CD14-positive monocyte (primary cell): ENCODE results near the gene NDUFAB1. TPM values are rescaled to one million over a fixed set of nuclear protein-coding genes. Genes with fewer than 3 reads are reported as not detected.
"Not testable (repeated sequence)": the region's sequence is repeated elsewhere in the genome, so short reads cannot be mapped to it uniquely, and the experiment has no call there.

Experiments used
- DNase-seq, 3 donors: peaks; one replicate each; pipeline ENCODE4 v3.0.0-alpha.2; 2011 to 2022
- H2AFZ ChIP-seq: 2 replicates; pipeline ENCODE4 v1.6.0; 2012; ENCODE audit warnings: mild to moderate bottlenecking, low read depth, low read length, inconsistent platforms; ENCODE audit not compliant: insufficient read depth, poor library complexity, severe bottlenecking
- H3K27ac ChIP-seq, 2 donors: 1 replicate in 1 of 2; 2 replicates in 1 of 2; pipeline ENCODE4 v1.5.1; 2012 to 2013; ENCODE audit warnings: low read length in 2 of 2, control low read depth in 1 of 2, inconsistent platforms in 1 of 2, low read depth in 1 of 2, mild to moderate bottlenecking in 1 of 2
- H3K27me3 ChIP-seq, 2 donors: one replicate each; pipeline versions ENCODE4 v1.6.0 to v1.6.1; 2011 to 2013; ENCODE audit warnings: low read length in 2 of 2; ENCODE audit not compliant: control insufficient read depth in 2 of 2, insufficient read depth in 2 of 2
- H3K36me3 ChIP-seq, 2 donors: replicated peaks in 1 of 2; 1 replicate in 1 of 2; 2 replicates in 1 of 2; pipeline versions ENCODE4 v1.5.1 to v1.6.1; 2012 to 2013; ENCODE audit warnings: low read length in 2 of 2, control low read depth in 1 of 2, inconsistent platforms in 1 of 2, mild to moderate bottlenecking in 1 of 2; ENCODE audit not compliant: insufficient read depth in 2 of 2, control insufficient read depth in 1 of 2
- H3K4me1 ChIP-seq, 2 donors: 1 replicate in 1 of 2; 2 replicates in 1 of 2; pipeline versions ENCODE4 v1.5.1 to v1.6.1; 2012 to 2013; ENCODE audit warnings: low read length in 2 of 2, control low read depth in 1 of 2, inconsistent platforms in 1 of 2, mild to moderate bottlenecking in 1 of 2, moderate library complexity in 1 of 2; ENCODE audit not compliant: insufficient read depth in 2 of 2, control insufficient read depth in 1 of 2
- H3K4me2 ChIP-seq: replicated peaks from 2 replicates; pipeline ENCODE3; 2012; ENCODE audit warnings: low read length, moderate library complexity, mild to moderate bottlenecking; ENCODE audit not compliant: poor library complexity, severe bottlenecking; ENCODE audit errors: extremely low read depth
- H3K4me3 ChIP-seq, 3 experiments: fragments of 200-600 bp in 1 of 3; sonication (generic) in 1 of 3; replicated peaks in 1 of 3; 1 replicate in 2 of 3; 2 replicates in 1 of 3; pipeline ENCODE4 v1.5.1; 2011 to 2013; ENCODE audit warnings: low read length in 3 of 3, mild to moderate bottlenecking in 3 of 3, control low read depth in 2 of 3, low read depth in 2 of 3, inconsistent platforms in 1 of 3, moderate library complexity in 1 of 3
- H3K79me2 ChIP-seq: 2 replicates; pipeline ENCODE4 v1.6.0; 2012; ENCODE audit warnings: mild to moderate bottlenecking, control low read depth, inconsistent platforms, low read length, moderate library complexity; ENCODE audit not compliant: insufficient read depth
- H3K9ac ChIP-seq: 2 replicates; pipeline ENCODE4 v1.6.0; 2017; ENCODE audit warnings: low read length, mild to moderate bottlenecking; ENCODE audit not compliant: insufficient read depth, poor library complexity, severe bottlenecking
- H3K9me3 ChIP-seq, 2 donors: replicated peaks in 1 of 2; 1 replicate in 1 of 2; 2 replicates in 1 of 2; pipeline versions ENCODE4 v1.5.1 to v1.6.1; 2012 to 2013; ENCODE audit warnings: low read length in 2 of 2, control low read depth in 1 of 2; ENCODE audit not compliant: control insufficient read depth in 1 of 2, insufficient read depth in 1 of 2
- H4K20me1 ChIP-seq: 2 replicates; pipeline ENCODE4 v1.6.0; 2012; ENCODE audit warnings: mild to moderate bottlenecking, low read length, control low read depth, moderate library complexity; ENCODE audit not compliant: insufficient read depth
- H3K27ac Mint-ChIP-seq, 7 donors: one replicate each; pipeline ENCODE4 v1.8.0; 2020; ENCODE audit warnings: mild to moderate bottlenecking in 7 of 7, mixed read lengths in 7 of 7, moderate library complexity in 6 of 7, inconsistent platforms in 2 of 7
- H3K27me3 Mint-ChIP-seq, 3 donors: one replicate each; pipeline ENCODE4 v1.8.0; 2021 to 2022; ENCODE audit warnings: low read depth in 3 of 3, mild to moderate bottlenecking in 3 of 3, mixed read lengths in 3 of 3, moderate library complexity in 3 of 3, inconsistent platforms in 1 of 3
- H3K36me3 Mint-ChIP-seq, 2 donors: one replicate each; pipeline ENCODE4 v1.8.0; 2020; ENCODE audit warnings: mixed read lengths in 2 of 2, inconsistent platforms in 1 of 2, mild to moderate bottlenecking in 1 of 2
- H3K4me1 Mint-ChIP-seq: one replicate; pipeline ENCODE4 v1.8.0; 2020; ENCODE audit warnings: mild to moderate bottlenecking, mixed read lengths
- H3K4me3 Mint-ChIP-seq, 2 donors: one replicate each; pipeline ENCODE4 v1.8.0; 2020; ENCODE audit warnings: mild to moderate bottlenecking in 2 of 2, mixed read lengths in 2 of 2, moderate library complexity in 1 of 2
- H3K9me3 Mint-ChIP-seq, 7 donors: one replicate each; pipeline ENCODE4 v1.8.0; 2020 to 2022; ENCODE audit warnings: mixed read lengths in 7 of 7, mild to moderate bottlenecking in 6 of 7, moderate library complexity in 6 of 7, inconsistent platforms in 2 of 7
- CTCF ChIP-seq: fragments of 200-600 bp; IDR thresholded peaks from one replicate; pipeline ENCODE4 v1.8.0; 2022; ENCODE audit warnings: antibody characterized with exemption, mild to moderate bottlenecking
- WGBS: methylation state at CpG from one replicate; pipeline ENCODE4 v1.1.5; 2013; ENCODE audit warnings: missing lambda C conversion rate; ENCODE audit not compliant: insufficient coverage; 5-methylcytosine and 5-hydroxymethylcytosine counted together
- intact Hi-C, 2 donors: fragments of 100-400 bp; cut with micrococcal nuclease; formaldehyde crosslinking; loops; one replicate each; pipeline versions ENCODE4 v1.15.0 to v1.15.1; 2023
- polyA plus RNA-seq, 3 donors: library from polyadenylated mRNA; depleted of rRNA in 1 of 3; unstranded in 2 of 3; stranded (reverse) in 1 of 3; fragments of 300-500 nt in 2 of 3; fragments of >200 nt in 1 of 3; fragmentation: Illumina TruSeq in 2 of 3; gene quantifications; 1 replicate in 2 of 3; 2 replicates in 1 of 3; pipeline ENCODE4 v1.2.3, GENCODE V29; 2012 to 2021

The NDUFAB1 gene
- polyA plus RNA-seq, 3 donors = 50.2 to 257 (median 240) TPM

- no peaks in the 10 kb centered on the region for H3K9me3 Mint-ChIP-seq
- H3K27me3 ChIP-seq = no peaks in the 10 kb centered on the region
- H3K9me3 ChIP-seq = no peaks in the 10 kb centered on the region
- H3K27ac Mint-ChIP-seq = peak overlapping the region in 1 of 7 donors; percentile 30
- peaks cover 16 to 46% of the 10 kb centered on the region in 2 donors for H3K36me3 ChIP-seq
- no peak for TF ChIP-seq CTCF
- H2AFZ ChIP-seq = no peak overlapping the region
- H3K4me1 Mint-ChIP-seq = peaks cover 10% of the 10 kb centered on the region
- H3K27ac ChIP-seq = no peak overlapping the region
- peaks cover 31 to 36% of the 10 kb centered on the region in 2 donors for H3K36me3 Mint-ChIP-seq
- no peak overlapping the region for H3K4me2 ChIP-seq
- H3K4me1 ChIP-seq = peaks cover 9 to 11% of the 10 kb centered on the region in 2 donors
- H3K4me3 ChIP-seq = no peak overlapping the region
- DNase-seq = no peak
- peaks cover 0 to 2% (median 0%) of the 10 kb centered on the region in 3 donors for H3K27me3 Mint-ChIP-seq
- intact Hi-C loops = no loop called here
- no peaks in the 10 kb centered on the region for H4K20me1 ChIP-seq
- no peak overlapping the region for H3K9ac ChIP-seq
- no peak overlapping the region for H3K4me3 Mint-ChIP-seq
- H3K79me2 ChIP-seq = peaks cover 25% of the 10 kb centered on the region
Measured at GRCh38 chr16:23635958-23636357, 39.8 kb upstream of the NDUFAB1 start.

GRCh38 chr16:23634461-23635036, 38.4 kb upstream of the NDUFAB1 start:
- Histone ChIP-seq H3K36me3 (peaks cover 23 to 56% of the 10 kb centered on the region in 2 donors), H3K4me2 (no peak overlapping the region), H3K9me3 (no peaks in the 10 kb centered on the region), H2AFZ (no peak overlapping the region), H4K20me1 (no peaks in the 10 kb centered on the region), H3K27me3 (no peaks in the 10 kb centered on the region), H3K4me1 (no peaks in the 10 kb centered on the region), H3K27ac (no peak overlapping the region), H3K4me3 (no peak overlapping the region), H3K9ac (no peak overlapping the region), H3K79me2 (peaks cover 11% of the 10 kb centered on the region)
- DNase-seq = no peak
- Mint-ChIP-seq H3K36me3 (peaks cover 40 to 47% of the 10 kb centered on the region in 2 donors), H3K4me3 (no peak overlapping the region), H3K27ac (no peak overlapping the region), H3K9me3 (no peaks in the 10 kb centered on the region), H3K27me3 (peaks cover 0 to 2% (median 0%) of the 10 kb centered on the region in 3 donors), H3K4me1 (no peaks in the 10 kb centered on the region)
- no CpG with 5 or more reads among the region's 4 CpGs for WGBS
- intact Hi-C loops = no loop called here
- no peak for TF ChIP-seq CTCF

GRCh38 chr16:23631874-23632273, 35.8 kb upstream of the NDUFAB1 start:
- H2AFZ ChIP-seq, H3K27ac Mint-ChIP-seq, H3K9ac ChIP-seq, H3K27ac ChIP-seq, H3K4me3 Mint-ChIP-seq, intact Hi-C loops, DNase-seq, H3K4me1 ChIP-seq, H4K20me1 ChIP-seq, H3K4me1 Mint-ChIP-seq, H3K4me2 ChIP-seq, H3K9me3 Mint-ChIP-seq, H3K9me3 ChIP-seq, H3K27me3 Mint-ChIP-seq, H3K27me3 ChIP-seq, H3K79me2 ChIP-seq, H3K4me3 ChIP-seq: not testable (repeated sequence)
- WGBS = 100% methylated on average over 1 of the region's 3 CpGs
- H3K36me3 ChIP-seq = peaks cover 35 to 64% of the 10 kb centered on the region in 2 donors
- H3K36me3 Mint-ChIP-seq = peaks cover 53 to 62% of the 10 kb centered on the region in 2 donors
